ENCODE measurements around the gene QSER1.

QSER1 gene

GRCh38 chr11:32890843-32891656 lies 1.6 kb upstream of the QSER1 start:
- peak overlapping the region; percentile 85 for H3K4me3 ChIP-seq (ENCODE audit: low read depth, low read length)
- H3K27me3 ChIP-seq (ENCODE audit: control insufficient read depth, insufficient read depth, low read length): no peaks in the 10 kb centered on the region
- H3K36me3 ChIP-seq (ENCODE audit: control insufficient read depth, insufficient read depth, low read length): peaks cover 13% of the 10 kb centered on the region
- peak overlapping the region; percentile 100 for H3K27ac ChIP-seq (ENCODE audit: low read depth, low read length)
- H3K4me1 ChIP-seq (ENCODE audit: control insufficient read depth, insufficient read depth, low read length): peaks cover 24% of the 10 kb centered on the region
- H3K9me3 ChIP-seq (ENCODE audit: control insufficient read depth, insufficient read depth, low read length): no peaks in the 10 kb centered on the region; the same call in 1 of the 2 replicates
- H3K9ac ChIP-seq (ENCODE audit: low read depth, low read length): peak overlapping the region; percentile 92

- peaks cover 15% of the 10 kb centered on the region for H3K36me3 ChIP-seq (ENCODE audit: control insufficient read depth, insufficient read depth, low read length)
- H3K27ac ChIP-seq (ENCODE audit: low read depth, low read length): peak overlapping the region; percentile 100
Observed at GRCh38 chr11:32891657-32892354, 805 bp upstream of the QSER1 start.

DNA sequence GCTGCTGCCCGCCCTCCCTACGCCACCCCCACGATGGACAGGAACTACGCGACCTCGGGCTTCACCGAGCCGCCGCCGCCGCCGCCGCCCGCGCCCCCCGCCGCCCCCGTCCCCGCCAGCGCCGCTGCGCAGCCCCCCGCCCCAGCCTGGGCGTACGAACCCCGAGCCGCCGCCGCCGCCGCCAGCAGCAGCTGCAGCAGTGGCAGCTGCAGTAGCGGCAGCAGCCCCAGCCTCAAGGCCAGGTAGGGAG lies 407 bp downstream of the QSER1 start:
- H3K36me3 ChIP-seq (ENCODE audit: control insufficient read depth, insufficient read depth, low read length): peaks cover 27% of the 10 kb centered on the region
- H3K9me3 ChIP-seq (ENCODE audit: control insufficient read depth, insufficient read depth, low read length): no peaks in the 10 kb centered on the region
- peaks cover 37% of the 10 kb centered on the region for H3K4me1 ChIP-seq (ENCODE audit: control insufficient read depth, insufficient read depth, low read length)
- H3K4me3 ChIP-seq (ENCODE audit: low read depth, low read length): peak overlapping the region; percentile 77
- H3K27ac ChIP-seq (ENCODE audit: low read depth, low read length): peak overlapping the region; percentile 100
- peak overlapping the region; percentile 92 for H3K9ac ChIP-seq (ENCODE audit: low read depth, low read length)
- H3K27me3 ChIP-seq (ENCODE audit: control insufficient read depth, insufficient read depth, low read length): no peaks in the 10 kb centered on the region

More at GRCh38 chr11:32891657-32892354, 805 bp upstream of the QSER1 start:
- Histone ChIP-seq H3K9ac (ENCODE audit: low read depth, low read length) (peak overlapping the region; percentile 92), H3K27me3 (ENCODE audit: control insufficient read depth, insufficient read depth, low read length) (no peaks in the 10 kb centered on the region), H3K4me1 (ENCODE audit: control insufficient read depth, insufficient read depth, low read length) (peaks cover 27% of the 10 kb centered on the region), H3K4me3 (ENCODE audit: low read depth, low read length) (peak overlapping the region; percentile 85), H3K9me3 (ENCODE audit: control insufficient read depth, insufficient read depth, low read length) (no peaks in the 10 kb centered on the region; the same call in 1 of the 2 replicates)

DNA sequence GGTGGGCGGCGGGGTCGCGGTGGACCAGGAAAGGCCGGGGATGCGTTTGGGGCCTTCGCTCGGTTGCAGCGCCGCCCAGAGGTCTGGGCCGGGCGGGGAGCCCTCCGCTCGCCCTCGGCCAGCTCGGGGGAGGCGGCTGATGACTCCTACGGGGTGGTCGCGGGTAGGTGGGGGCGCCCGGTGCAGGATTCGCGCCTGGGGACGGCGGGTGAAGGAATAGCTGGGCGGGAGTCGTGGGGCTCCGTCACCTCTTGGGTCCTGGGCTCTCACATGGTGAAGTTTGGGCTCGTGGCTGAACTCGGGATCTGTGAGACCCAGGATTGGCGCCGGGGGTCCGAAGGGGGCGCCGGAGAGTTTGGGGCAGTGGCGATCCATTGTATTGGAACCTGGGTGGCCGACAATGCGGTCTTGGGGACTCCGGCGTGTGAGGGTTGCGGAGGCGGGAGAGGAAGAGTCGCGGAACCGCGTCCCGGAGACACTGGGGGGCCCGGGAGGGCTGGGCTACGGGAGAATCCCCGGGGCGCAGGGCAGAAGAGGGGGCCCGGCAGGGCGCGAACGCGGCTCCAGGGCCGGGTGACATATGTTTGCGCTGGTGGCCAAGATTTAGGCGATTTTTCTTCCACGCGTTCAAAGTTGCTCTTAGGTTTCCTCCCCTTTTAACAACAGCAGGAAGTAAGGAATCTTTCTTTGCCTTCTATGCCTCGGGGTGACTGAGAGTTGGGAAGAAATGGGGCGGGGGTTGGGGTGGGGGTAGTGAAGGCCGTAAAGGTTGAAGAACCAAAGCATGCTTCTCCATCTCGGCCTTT lies 935 bp downstream of the QSER1 start:
- no peaks in the 10 kb centered on the region for H3K9me3 ChIP-seq (ENCODE audit: control insufficient read depth, insufficient read depth, low read length)
- peaks cover 37% of the 10 kb centered on the region for H3K4me1 ChIP-seq (ENCODE audit: control insufficient read depth, insufficient read depth, low read length)
- H3K4me3 ChIP-seq (ENCODE audit: low read depth, low read length): peak overlapping the region; percentile 77
- H3K36me3 ChIP-seq (ENCODE audit: control insufficient read depth, insufficient read depth, low read length): peaks cover 33% of the 10 kb centered on the region
- H3K27ac ChIP-seq (ENCODE audit: low read depth, low read length): peak overlapping the region; percentile 100
- H3K27me3 ChIP-seq (ENCODE audit: control insufficient read depth, insufficient read depth, low read length): no peaks in the 10 kb centered on the region
- H3K9ac ChIP-seq (ENCODE audit: low read depth, low read length): peak overlapping the region; percentile 92

DNA sequence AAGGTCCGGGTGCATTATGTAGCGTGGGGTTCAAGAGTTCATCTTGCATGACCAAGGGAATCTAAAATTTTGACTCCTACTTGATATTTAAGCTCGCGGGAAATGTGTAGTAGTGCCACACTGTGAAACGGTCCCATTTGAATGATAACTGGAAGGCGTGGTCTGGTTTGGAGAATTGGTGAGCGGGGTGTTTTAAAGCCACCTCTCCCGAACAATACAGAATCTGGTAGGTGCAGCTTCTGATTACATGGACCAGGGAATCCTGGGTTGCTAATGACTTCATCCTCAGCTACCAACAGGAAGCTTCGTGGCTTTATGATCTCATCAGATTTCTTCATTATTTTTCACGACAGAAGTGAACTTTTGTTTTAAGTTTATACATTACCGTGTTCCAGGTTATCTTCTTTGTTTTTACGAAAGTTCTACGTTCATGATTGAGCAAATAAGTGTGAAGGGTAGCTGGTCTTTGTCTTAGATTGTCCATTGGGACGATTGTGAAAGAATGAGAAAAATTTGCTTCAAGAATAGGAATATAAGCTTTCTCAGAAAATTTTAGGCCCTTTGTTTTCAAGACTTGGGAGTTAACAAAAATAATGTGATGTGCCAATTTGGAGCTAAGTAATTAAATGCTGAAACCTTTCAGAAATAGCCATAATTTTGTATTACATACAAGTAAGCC lies 1.7 kb downstream of the QSER1 start:
- peaks cover 41% of the 10 kb centered on the region for H3K4me1 ChIP-seq (ENCODE audit: control insufficient read depth, insufficient read depth, low read length)
- H3K36me3 ChIP-seq (ENCODE audit: control insufficient read depth, insufficient read depth, low read length): peaks cover 40% of the 10 kb centered on the region
- no peaks in the 10 kb centered on the region for H3K27me3 ChIP-seq (ENCODE audit: control insufficient read depth, insufficient read depth, low read length)
- H3K9ac ChIP-seq (ENCODE audit: low read depth, low read length): peak overlapping the region; percentile 92
- H3K9me3 ChIP-seq (ENCODE audit: control insufficient read depth, insufficient read depth, low read length): no peaks in the 10 kb centered on the region
- H3K4me3 ChIP-seq (ENCODE audit: low read depth, low read length): peak overlapping the region; percentile 77
- peak overlapping the region; percentile 100 for H3K27ac ChIP-seq (ENCODE audit: low read depth, low read length)

DNA sequence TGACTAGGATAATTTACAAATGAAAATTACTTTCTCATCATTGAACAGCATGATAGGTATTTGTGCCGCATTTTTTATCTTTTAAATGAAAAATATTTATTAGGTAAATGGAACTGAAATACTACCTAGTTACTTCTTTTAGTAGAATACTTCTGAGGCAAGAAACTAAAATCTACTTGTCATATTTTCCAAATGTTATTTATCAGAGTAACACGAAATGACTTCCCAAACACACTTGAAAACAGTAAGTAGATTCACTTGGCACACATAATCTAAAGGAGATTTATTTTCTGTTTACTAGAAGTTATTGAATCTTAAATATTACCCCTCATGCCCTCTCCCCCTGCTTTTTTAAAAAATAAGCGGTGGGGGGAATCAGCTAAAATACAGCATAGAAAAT lies 2.3 kb downstream of the QSER1 start:
- peak overlapping the region; percentile 100 for H3K27ac ChIP-seq (ENCODE audit: low read depth, low read length)
- no peaks in the 10 kb centered on the region for H3K27me3 ChIP-seq (ENCODE audit: control insufficient read depth, insufficient read depth, low read length)
- H3K4me3 ChIP-seq (ENCODE audit: low read depth, low read length): peak overlapping the region; percentile 77
- peaks cover 46% of the 10 kb centered on the region for H3K36me3 ChIP-seq (ENCODE audit: control insufficient read depth, insufficient read depth, low read length)
- H3K9me3 ChIP-seq (ENCODE audit: control insufficient read depth, insufficient read depth, low read length): no peaks in the 10 kb centered on the region
- peaks cover 46% of the 10 kb centered on the region for H3K4me1 ChIP-seq (ENCODE audit: control insufficient read depth, insufficient read depth, low read length)
- peak overlapping the region; percentile 92 for H3K9ac ChIP-seq (ENCODE audit: low read depth, low read length)

GRCh38 chr11:32895471-32895870 lies 2.9 kb downstream of the QSER1 start:
- peaks cover 50% of the 10 kb centered on the region for H3K36me3 ChIP-seq (ENCODE audit: control insufficient read depth, insufficient read depth, low read length)
- H3K27ac ChIP-seq (ENCODE audit: low read depth, low read length): peak overlapping the region; percentile 100
- no peaks in the 10 kb centered on the region for H3K27me3 ChIP-seq (ENCODE audit: control insufficient read depth, insufficient read depth, low read length)
- H3K9ac ChIP-seq (ENCODE audit: low read depth, low read length): peak overlapping the region; percentile 92; the same call in 1 of the 2 replicates
- peak overlapping the region; percentile 77 for H3K4me3 ChIP-seq (ENCODE audit: low read depth, low read length)
- no peaks in the 10 kb centered on the region for H3K9me3 ChIP-seq (ENCODE audit: control insufficient read depth, insufficient read depth, low read length)
- H3K4me1 ChIP-seq (ENCODE audit: control insufficient read depth, insufficient read depth, low read length): peaks cover 46% of the 10 kb centered on the region

DNA sequence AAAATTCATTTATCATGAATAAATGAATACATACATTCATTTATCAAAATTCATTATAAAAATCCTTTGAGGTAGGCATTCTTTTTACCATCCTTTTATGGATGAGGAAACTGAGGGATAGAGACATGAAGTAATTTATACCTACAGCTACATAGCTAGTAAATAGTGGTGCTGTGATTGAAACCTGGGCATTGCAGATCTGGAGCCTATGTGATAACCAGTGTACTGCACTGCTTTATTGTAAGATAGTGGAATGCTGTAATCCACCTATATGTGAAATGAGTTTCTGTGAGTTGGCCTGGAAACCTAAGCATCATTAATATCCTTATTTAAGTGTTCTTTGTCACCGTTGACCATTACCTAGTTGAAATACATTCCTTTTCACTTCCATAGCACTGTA lies 4.5 kb downstream of the QSER1 start:
- Histone ChIP-seq H3K9ac (ENCODE audit: low read depth, low read length) (no peak overlapping the region), H3K27ac (ENCODE audit: low read depth, low read length) (no peak overlapping the region), H3K4me1 (ENCODE audit: control insufficient read depth, insufficient read depth, low read length) (peaks cover 44% of the 10 kb centered on the region), H3K9me3 (ENCODE audit: control insufficient read depth, insufficient read depth, low read length) (no peaks in the 10 kb centered on the region), H3K36me3 (ENCODE audit: control insufficient read depth, insufficient read depth, low read length) (peaks cover 60% of the 10 kb centered on the region), H3K27me3 (ENCODE audit: control insufficient read depth, insufficient read depth, low read length) (no peaks in the 10 kb centered on the region), H3K4me3 (ENCODE audit: low read depth, low read length) (no peak overlapping the region)

DNA sequence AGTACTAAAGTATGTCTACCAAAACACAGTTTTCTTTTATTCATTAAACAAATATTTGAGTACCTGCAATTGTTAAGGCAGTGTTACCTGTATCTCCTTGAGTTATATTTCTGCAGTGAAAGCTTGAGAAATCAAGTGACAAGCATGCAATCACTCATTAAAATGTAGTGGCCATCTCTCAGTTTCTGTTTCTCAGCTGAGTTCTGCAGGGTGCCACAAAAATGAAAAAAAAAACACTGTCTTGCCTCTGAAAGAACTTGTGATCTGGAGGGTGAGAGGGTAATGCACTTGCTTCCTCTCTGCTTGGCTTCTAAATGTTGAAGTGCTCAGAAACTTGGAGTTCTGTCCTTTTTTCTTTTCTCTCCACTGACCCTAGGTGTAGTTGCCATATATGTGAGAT lies 6.8 kb downstream of the QSER1 start:
- Histone ChIP-seq H3K9me3 (ENCODE audit: control insufficient read depth, insufficient read depth, low read length) (no peaks in the 10 kb centered on the region), H3K9ac (ENCODE audit: low read depth, low read length) (no peak overlapping the region), H3K4me3 (ENCODE audit: low read depth, low read length) (no peak overlapping the region), H3K27me3 (ENCODE audit: control insufficient read depth, insufficient read depth, low read length) (no peaks in the 10 kb centered on the region), H3K4me1 (ENCODE audit: control insufficient read depth, insufficient read depth, low read length) (peaks cover 45% of the 10 kb centered on the region), H3K36me3 (ENCODE audit: control insufficient read depth, insufficient read depth, low read length) (peaks cover 74% of the 10 kb centered on the region), H3K27ac (ENCODE audit: low read depth, low read length) (no peak overlapping the region)

DNA sequence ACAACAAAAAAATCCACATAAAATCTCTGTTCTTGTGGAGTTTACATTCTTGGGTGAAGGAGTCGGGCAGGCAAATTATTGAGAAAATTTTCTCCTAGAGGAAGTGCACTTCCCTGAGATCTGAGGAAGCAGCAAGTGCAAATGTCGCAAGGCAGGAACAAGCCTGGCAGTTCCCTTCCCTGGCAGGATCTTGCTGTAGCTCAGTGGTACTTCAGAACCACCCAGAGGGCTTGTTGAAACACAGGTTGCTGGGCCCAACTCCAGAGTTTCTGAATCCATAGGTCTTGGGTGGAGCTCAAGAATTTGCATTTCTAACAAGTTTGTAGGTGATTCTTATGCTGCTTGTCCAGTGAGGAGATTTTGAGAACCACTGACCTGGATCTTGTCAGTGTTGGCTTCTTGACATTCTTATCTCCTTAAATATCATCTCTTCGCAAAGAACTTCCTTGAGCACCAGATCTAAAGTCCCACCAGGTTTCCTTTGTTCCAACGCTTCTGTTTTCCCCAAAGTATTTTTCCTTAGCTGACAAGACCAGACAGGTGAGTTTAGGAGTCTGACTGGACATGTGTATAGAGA lies 9.6 kb downstream of the QSER1 start:
- H3K36me3 ChIP-seq (ENCODE audit: control insufficient read depth, insufficient read depth, low read length): peaks cover 72% of the 10 kb centered on the region

More for the DNA sequence above, 9.6 kb downstream of the QSER1 start:
- Histone ChIP-seq H3K27ac (ENCODE audit: low read depth, low read length) (no peak overlapping the region), H3K27me3 (ENCODE audit: control insufficient read depth, insufficient read depth, low read length) (no peaks in the 10 kb centered on the region), H3K9me3 (ENCODE audit: control insufficient read depth, insufficient read depth, low read length) (no peaks in the 10 kb centered on the region), H3K4me3 (ENCODE audit: low read depth, low read length) (no peak overlapping the region), H3K9ac (ENCODE audit: low read depth, low read length) (no peak overlapping the region), H3K4me1 (ENCODE audit: control insufficient read depth, insufficient read depth, low read length) (peaks cover 34% of the 10 kb centered on the region)

Data from HUES48 (cell line).